Naive thymus-derived CD8-positive, alpha-beta T cell (primary cell): Measurements from ENCODE around the gene EMC9. TPM values are rescaled to one million over a fixed set of nuclear protein-coding genes. Genes with fewer than 3 reads are reported as not detected.

ENCODE experiments used
- ATAC-seq, 2 donors: fragments of 150-1000 bp; cut with Tn5 transposase in 1 of 2; sonication (Bioruptor Pico), chemical (Tn5 transposase) in 1 of 2; 1 replicate in 1 of 2; 2 replicates in 1 of 2; pipeline ENCODE4 v1.10.0; 2021; ENCODE audit warnings: mild to moderate bottlenecking in 2 of 2, moderate library complexity in 2 of 2
- POLR2A ChIA-PET: fragments of 350-600 bp; sonication (Branson Sonifier 250); formaldehyde crosslinking; loops from one replicate; lab custom pipeline; 2021; ENCODE audit warnings: antibody characterized with exemption; lab: Charles Lee
- DNase-seq, 10 donors: peaks; one replicate each; pipeline versions ENCODE4 v3.0.0 to v3.0.0-alpha.2; 2020 to 2022
- H3K27ac Mint-ChIP-seq, 10 donors: one replicate each; pipeline ENCODE4 v1.8.0; 2020 to 2022; ENCODE audit warnings: mild to moderate bottlenecking in 10 of 10, mixed read lengths in 10 of 10, moderate library complexity in 4 of 10, inconsistent platforms in 1 of 10
- H3K27me3 Mint-ChIP-seq, 5 donors: one replicate each; pipeline ENCODE4 v1.8.0; 2021 to 2022; ENCODE audit warnings: mixed read lengths in 5 of 5
- H3K36me3 Mint-ChIP-seq, 3 donors: one replicate each; pipeline ENCODE4 v1.8.0; 2020 to 2022; ENCODE audit warnings: mixed read lengths in 3 of 3, mild to moderate bottlenecking in 2 of 3, inconsistent platforms in 1 of 3
- H3K4me1 Mint-ChIP-seq, 4 donors: one replicate each; pipeline ENCODE4 v1.8.0; 2021 to 2022; ENCODE audit warnings: mixed read lengths in 4 of 4
- H3K4me3 Mint-ChIP-seq, 10 donors: one replicate each; pipeline ENCODE4 v1.8.0; 2020 to 2022; ENCODE audit warnings: mild to moderate bottlenecking in 10 of 10, mixed read lengths in 10 of 10, moderate library complexity in 6 of 10, inconsistent platforms in 1 of 10
- H3K9me3 Mint-ChIP-seq, 9 donors: one replicate each; pipeline ENCODE4 v1.8.0; 2020 to 2022; ENCODE audit warnings: mixed read lengths in 9 of 9, mild to moderate bottlenecking in 3 of 9, inconsistent platforms in 1 of 9, moderate library complexity in 1 of 9
- polyA plus RNA-seq, 3 donors: library from polyadenylated mRNA; unstranded; fragments of 300-500 nt; fragmentation: Illumina TruSeq; gene quantifications; one replicate each; pipeline ENCODE4 v1.2.3, GENCODE V29; 2021
- total RNA-seq, 8 experiments: library from RNA in 2 of 8; stranded (reverse) in 2 of 8; gene quantifications; one replicate each; pipeline ENCODE4 v1.2.3 and lab custom pipeline; 2021 to 2026

EMC9 gene
- total and polyA plus RNA-seq, 5 experiments from 2014 or later = 7.5 to 18.1 (median 9.4) TPM

DNA sequence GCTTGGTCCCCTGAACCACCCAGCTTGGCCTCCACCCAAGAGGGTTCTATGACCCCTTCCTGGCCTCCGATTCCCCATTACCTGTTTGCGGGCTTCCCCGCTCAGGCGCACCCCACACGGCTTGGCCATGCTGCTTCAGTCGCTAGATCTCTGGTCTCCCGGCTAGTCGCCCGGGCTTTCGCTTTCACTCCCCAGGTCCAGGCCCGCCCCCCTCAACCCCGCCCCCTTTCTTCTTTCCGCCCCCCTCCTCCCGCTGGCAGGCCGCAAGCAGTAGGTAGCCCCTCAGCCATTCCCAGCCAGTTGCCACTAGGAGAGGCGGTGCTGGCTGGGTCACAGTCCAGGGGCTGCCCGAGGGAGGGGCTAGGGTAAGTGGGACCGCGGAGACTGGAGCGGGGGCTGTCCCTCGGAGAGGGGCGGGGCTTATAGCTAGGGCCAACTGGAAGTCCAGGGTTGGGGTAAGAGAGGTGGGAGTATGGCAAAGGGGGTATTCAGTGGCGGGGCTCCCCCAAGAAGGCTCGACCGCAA is 5.1 kb upstream of the EMC9 start, which contains the start of gene PSME2:
Gene PSME2 (minus strand): TSS at position 158 of the 525 bp plus-strand sequence. CDS start 29 bp downstream, at position 129.
- peak within 1 kb of the TSS; percentile 91 to 99 (median 96) for H3K27ac Mint-ChIP-seq
- H3K9me3 Mint-ChIP-seq = no peaks in the 10 kb centered on the region
- ATAC-seq = peak; percentile 57 to 64
- no peaks in the 10 kb centered on the region for H3K27me3 Mint-ChIP-seq
- peaks cover 25 to 76% (median 73%) of the 10 kb centered on the region in 4 donors for H3K4me1 Mint-ChIP-seq
- POLR2A ChIA-PET = interaction anchor here (1.0 to 5.1 kb wide), 17 partner anchors 9 to 285 kb away, joined by 3 to 84 read pairs (median 12); partner anchors contain the start of genes CHMP4A, DCAF11, IPO4 and IRF9
- peaks cover 0 to 41% (median 12%) of the 10 kb centered on the region in 3 donors for H3K36me3 Mint-ChIP-seq
- DNase-seq = peak; percentile 71 to 91 (median 82)
- H3K4me3 Mint-ChIP-seq = peak within 1 kb of the TSS; percentile 94 to 100 (median 98)

DNA sequence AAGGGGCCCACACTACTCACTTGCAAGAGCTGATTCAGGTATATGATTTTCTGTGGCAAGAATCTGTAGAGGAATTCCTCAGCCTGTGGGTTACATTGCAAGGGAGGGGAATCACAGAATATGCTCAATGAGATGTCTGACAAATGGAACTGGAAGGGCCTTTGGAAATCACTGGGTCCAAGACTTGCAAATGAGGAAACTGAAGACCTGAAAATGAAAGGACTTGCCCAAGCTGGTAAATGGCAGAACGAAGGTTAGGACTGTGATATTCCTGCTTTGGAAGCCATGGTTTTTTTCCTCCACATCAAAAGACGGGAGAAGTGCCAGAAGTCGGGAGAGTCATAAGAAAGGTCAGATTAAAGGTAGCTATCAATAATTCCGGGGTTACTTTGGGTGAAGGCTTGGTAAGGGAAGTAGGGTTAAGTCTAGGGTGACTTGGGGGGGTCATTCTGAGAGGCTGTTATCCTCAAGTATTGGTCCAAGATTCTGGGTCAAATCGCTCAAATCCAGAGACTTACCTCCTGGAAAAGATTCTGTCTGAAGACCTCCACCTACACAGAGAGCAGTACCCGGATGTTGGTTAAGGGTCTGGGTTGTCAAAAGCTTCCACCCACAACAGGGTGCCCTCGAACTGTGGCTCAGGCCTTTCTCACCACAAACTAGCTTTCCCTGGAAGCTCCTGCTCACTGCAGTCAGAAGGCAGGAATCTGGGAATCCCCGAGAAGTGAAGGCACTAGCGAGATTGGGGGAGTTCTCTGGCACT is 4.5 kb upstream of the EMC9 start:
- Mint-ChIP-seq H3K36me3 (peaks cover 0 to 35% (median 9%) of the 10 kb centered on the region in 3 donors), H3K9me3 (no peaks in the 10 kb centered on the region), H3K27me3 (no peaks in the 10 kb centered on the region), H3K27ac (peak overlapping the region; percentile 91 to 99 (median 96)), H3K4me1 (peaks cover 23 to 78% (median 74%) of the 10 kb centered on the region in 4 donors), H3K4me3 (peak overlapping the region; percentile 94 to 100 (median 98))
- no peak for ATAC-seq
- DNase-seq = no peak
- POLR2A ChIA-PET = interaction anchor here (0.6 to 5.1 kb wide), 15 partner anchors 9 to 285 kb away, joined by 3 to 84 read pairs (median 12); partner anchors contain the start of genes CHMP4A, DCAF11, IRF9 and NRL

DNA sequence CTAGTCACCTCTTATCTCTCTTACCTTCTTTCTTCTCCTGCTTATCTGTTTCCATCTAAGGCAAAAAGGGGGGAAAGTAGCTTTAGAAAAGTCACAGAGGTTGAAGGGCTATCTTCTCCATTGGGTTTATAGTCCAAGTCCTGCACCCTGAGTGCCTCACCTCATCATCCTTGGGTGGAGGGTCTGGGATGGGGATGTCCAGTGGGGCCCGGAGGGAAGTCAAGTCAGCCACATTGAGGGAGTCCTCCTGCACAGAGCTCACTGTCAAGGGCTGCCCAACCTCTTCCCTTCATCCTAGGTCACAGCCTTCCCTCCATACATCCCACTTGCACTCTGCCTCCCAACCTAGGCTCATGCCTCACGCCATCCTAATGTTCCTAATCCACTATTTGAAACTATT is 3.8 kb upstream of the EMC9 start:
- Mint-ChIP-seq H3K27me3 (no peaks in the 10 kb centered on the region), H3K27ac (peak overlapping the region in 8 of 10 donors; percentile 62 to 99 (median 92)), H3K36me3 (peaks cover 0 to 29% (median 4%) of the 10 kb centered on the region in 3 donors), H3K4me1 (peaks cover 23 to 77% (median 74%) of the 10 kb centered on the region in 4 donors), H3K9me3 (no peaks in the 10 kb centered on the region), H3K4me3 (peak overlapping the region; percentile 94 to 100 (median 98))
- no peak for ATAC-seq
- POLR2A ChIA-PET = interaction anchor here (0.6 to 5.1 kb wide), 9 partner anchors 8 to 97 kb away, joined by 3 to 84 read pairs (median 12); partner anchors contain the start of genes DCAF11, IRF9, NRL and PSME1
- no peak for DNase-seq

GRCh38 chr14:24144451-24144850 is 3.1 kb upstream of the EMC9 start:
- Mint-ChIP-seq H3K36me3 (peaks cover 0 to 27% (median 4%) of the 10 kb centered on the region in 3 donors), H3K4me3 (peak overlapping the region in 7 of 10 donors; percentile 5 to 70 (median 50)), H3K27ac (peak overlapping the region in 8 of 10 donors; percentile 8 to 87 (median 48)), H3K4me1 (peaks cover 25 to 78% (median 71%) of the 10 kb centered on the region in 4 donors), H3K9me3 (no peaks in the 10 kb centered on the region), H3K27me3 (no peaks in the 10 kb centered on the region)
- DNase-seq (no peak), ATAC-seq (no peak)
- POLR2A ChIA-PET = interaction anchor here (1.2 to 5.1 kb wide), 4 partner anchors 8 to 29 kb away, joined by 3 to 55 read pairs (median 4); partner anchors contain the start of genes IRF9 and PSME1

DNA sequence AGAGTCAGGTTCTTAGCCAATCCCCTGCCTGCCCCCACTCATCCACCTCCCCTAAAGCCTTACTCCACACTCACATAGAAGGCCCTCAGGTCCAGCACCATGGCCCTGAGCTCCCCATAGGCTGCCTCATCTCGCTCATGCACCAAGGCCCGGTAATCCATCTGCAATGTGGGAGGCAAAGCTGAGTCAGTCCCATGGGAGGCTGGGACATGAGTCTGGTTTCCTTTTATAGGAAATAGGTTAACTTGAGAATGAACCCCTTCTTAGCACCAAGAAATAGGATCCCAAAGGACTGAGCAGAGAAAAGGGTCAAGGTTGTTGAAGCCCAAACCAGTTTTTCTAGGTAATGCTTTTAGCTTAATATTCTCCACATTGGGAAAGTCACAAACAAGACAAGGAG is 2.1 kb upstream of the EMC9 start:
- H3K27ac Mint-ChIP-seq = peak overlapping the region in 4 of 10 donors; percentile 15 to 94 (median 50)
- POLR2A ChIA-PET = interaction anchor here (0.8 to 1.3 kb wide), 5 partner anchors 7 to 30 kb away, joined by 3 to 4 read pairs (median 3); partner anchors contain the start of genes IRF9 and PSME1
- H3K27me3 Mint-ChIP-seq = no peaks in the 10 kb centered on the region
- DNase-seq = no peak
- peak overlapping the region in 6 of 10 donors; percentile 26 to 58 (median 38) for H3K4me3 Mint-ChIP-seq
- ATAC-seq = no peak
- no peaks in the 10 kb centered on the region for H3K9me3 Mint-ChIP-seq
- peaks cover 0 to 30% (median 4%) of the 10 kb centered on the region in 3 donors for H3K36me3 Mint-ChIP-seq
- peaks cover 28 to 78% (median 70%) of the 10 kb centered on the region in 4 donors for H3K4me1 Mint-ChIP-seq

- Mint-ChIP-seq H3K9me3 (no peaks in the 10 kb centered on the region), H3K27ac (peak overlapping the region in 9 of 10 donors; percentile 18 to 86 (median 58)), H3K4me1 (peaks cover 29 to 75% (median 69%) of the 10 kb centered on the region in 4 donors), H3K27me3 (no peaks in the 10 kb centered on the region), H3K36me3 (peaks cover 0 to 33% (median 8%) of the 10 kb centered on the region in 3 donors), H3K4me3 (peak overlapping the region; percentile 31 to 89 (median 66))
- DNase-seq = no peak
- POLR2A ChIA-PET = interaction anchor here (4.1 to 9.5 kb wide), 2 partner anchors 7 to 23 kb away, joined by 64 to 177 read pairs; partner anchors contain the start of genes DCAF11, NRL, PSME2 and RNF31
- no peak for ATAC-seq
Measured at GRCh38 chr14:24139272-24139934, 2.0 kb downstream of the EMC9 start.

- H3K27me3 Mint-ChIP-seq = no peaks in the 10 kb centered on the region
- no peaks in the 10 kb centered on the region for H3K9me3 Mint-ChIP-seq
- ATAC-seq (no peak), DNase-seq (no peak)
- POLR2A ChIA-PET = interaction anchor here (0.5 to 9.5 kb wide), 6 partner anchors 8 to 132 kb away, joined by 3 to 177 read pairs (median 4); partner anchors contain the start of genes DCAF11, NRL, PSME2 and RABGGTA
- H3K4me3 Mint-ChIP-seq = peak overlapping the region; percentile 41 to 91 (median 72)
- H3K4me1 Mint-ChIP-seq = peaks cover 26 to 70% (median 64%) of the 10 kb centered on the region in 4 donors
- peak overlapping the region in 8 of 10 donors; percentile 38 to 87 (median 76) for H3K27ac Mint-ChIP-seq
- peaks cover 0 to 25% (median 8%) of the 10 kb centered on the region in 3 donors for H3K36me3 Mint-ChIP-seq
Measured at GRCh38 chr14:24138396-24139271, 2.8 kb downstream of the EMC9 start.

DNA sequence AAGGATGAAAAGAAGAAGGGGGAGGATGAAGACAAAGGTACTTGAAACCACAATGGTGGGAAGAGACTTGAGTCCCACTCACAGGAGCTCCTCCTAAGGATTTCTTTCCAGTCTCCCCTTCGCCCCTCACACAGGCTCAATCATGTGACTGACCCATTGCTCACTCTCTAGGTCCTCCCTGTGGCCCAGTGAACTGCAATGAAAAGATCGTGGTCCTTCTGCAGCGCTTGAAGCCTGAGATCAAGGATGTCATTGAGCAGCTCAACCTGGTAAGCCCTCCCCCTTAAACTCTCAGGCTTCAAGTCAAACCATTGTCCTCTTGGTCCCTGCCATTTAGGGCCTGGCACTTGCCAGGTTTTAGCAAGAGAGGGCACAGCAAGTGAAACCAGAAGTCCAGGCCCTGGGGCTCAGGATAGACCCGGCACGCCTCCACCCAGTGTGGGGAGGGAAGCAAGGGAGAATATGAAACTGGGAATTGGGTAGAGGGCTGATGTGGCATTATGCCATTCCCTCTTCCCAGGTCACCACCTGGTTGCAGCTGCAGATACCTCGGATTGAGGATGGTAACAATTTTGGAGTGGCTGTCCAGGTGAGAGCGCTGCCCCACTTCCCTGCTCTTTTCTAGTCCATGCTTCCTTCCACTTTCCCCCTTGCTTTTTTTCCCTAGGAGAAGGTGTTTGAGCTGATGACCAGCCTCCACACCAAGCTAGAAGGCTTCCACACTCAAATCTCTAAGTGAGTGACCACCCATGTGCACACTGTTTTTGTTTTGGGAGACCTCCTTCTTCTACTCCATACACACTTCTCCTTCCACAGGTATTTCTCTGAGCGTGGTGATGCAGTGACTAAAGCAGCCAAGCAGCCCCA is 3.6 kb downstream of the EMC9 start:
- no peak for DNase-seq
- peaks cover 29 to 67% (median 62%) of the 10 kb centered on the region in 4 donors for H3K4me1 Mint-ChIP-seq
- peak overlapping the region in 9 of 10 donors; percentile 57 to 93 (median 86) for H3K27ac Mint-ChIP-seq
- no peaks in the 10 kb centered on the region for H3K9me3 Mint-ChIP-seq
- no peak for ATAC-seq
- H3K36me3 Mint-ChIP-seq = peaks cover 0 to 19% (median 8%) of the 10 kb centered on the region in 3 donors
- no peaks in the 10 kb centered on the region for H3K27me3 Mint-ChIP-seq
- peak overlapping the region; percentile 55 to 91 (median 89) for H3K4me3 Mint-ChIP-seq
- POLR2A ChIA-PET = interaction anchor here (0.5 to 9.5 kb wide), 12 partner anchors 9 to 292 kb away, joined by 3 to 177 read pairs (median 4); partner anchors contain the start of genes DCAF11, IRF9, KHNYN and NRL

- peak overlapping the region; percentile 86 to 91 (median 89) for H3K4me3 Mint-ChIP-seq
- H3K36me3 Mint-ChIP-seq = peaks cover 0 to 19% (median 8%) of the 10 kb centered on the region in 3 donors
- ATAC-seq (no peak), DNase-seq (no peak)
- H3K4me1 Mint-ChIP-seq = peaks cover 32 to 71% (median 65%) of the 10 kb centered on the region in 4 donors
- POLR2A ChIA-PET = interaction anchor here (0.7 to 9.5 kb wide), 18 partner anchors 7 to 293 kb away, joined by 3 to 177 read pairs (median 4); partner anchors contain the start of genes CHMP4A, DCAF11, GMPR2 and IRF9
- no peaks in the 10 kb centered on the region for H3K27me3 Mint-ChIP-seq
- H3K9me3 Mint-ChIP-seq = no peaks in the 10 kb centered on the region
- peak overlapping the region; percentile 81 to 97 (median 92) for H3K27ac Mint-ChIP-seq
Measured at GRCh38 chr14:24136684-24137528, 4.5 kb downstream of the EMC9 start.
